Hindlimb muscle (tissue), 1 donor: ENCODE data around the gene BACH2. TPM values are rescaled to one million over a fixed set of nuclear protein-coding genes. Genes with fewer than 3 reads are reported as not detected.
"Not testable (repeated sequence)": the region's sequence is repeated elsewhere in the genome, so short reads cannot be mapped to it uniquely, and the experiment has no call there.

Experiments
- DNase-seq: peaks from one replicate; pipeline ENCODE4 v3.0.0-alpha.2; 2013
- polyA plus RNA-seq: library from polyadenylated mRNA; unstranded; fragments of 120-200 nt; gene quantifications from one replicate; pipeline ENCODE4 v1.2.1, GENCODE V29; 2013; ENCODE audit not compliant: insufficient read length

Gene BACH2
- polyA plus RNA-seq, 1 donor, result 6.0 TPM

GRCh38 chr6:90209527-90209926 lies 87.1 kb downstream of the BACH2 start:
- DNase-seq, result no peak

GRCh38 chr6:90208690-90209089 lies 88.0 kb downstream of the BACH2 start:
- DNase-seq, result not testable (repeated sequence)

GRCh38 chr6:90204327-90205056 lies 92.2 kb downstream of the BACH2 start:
- DNase-seq, result no peak

GRCh38 chr6:90203672-90204071 lies 93.0 kb downstream of the BACH2 start:
- DNase-seq, result no peak

GRCh38 chr6:90202156-90202555 lies 94.5 kb downstream of the BACH2 start:
- no peak for DNase-seq

GRCh38 chr6:90199900-90200299 lies 96.7 kb downstream of the BACH2 start:
- DNase-seq, result no peak

- DNase-seq, result no peak
Observed at GRCh38 chr6:90198758-90199425, 97.8 kb downstream of the BACH2 start.

GRCh38 chr6:90197854-90198496 lies 98.7 kb downstream of the BACH2 start:
- DNase-seq, result no peak

- no peak for DNase-seq
Observed at GRCh38 chr6:90195094-90195829, 101.4 kb downstream of the BACH2 start.

- DNase-seq, result no peak
Observed at GRCh38 chr6:90194371-90194841, 102.2 kb downstream of the BACH2 start.

GRCh38 chr6:90193359-90193758 lies 103.3 kb downstream of the BACH2 start:
- DNase-seq, result no peak

GRCh38 chr6:90192857-90193256 lies 103.8 kb downstream of the BACH2 start:
- DNase-seq, result no peak

- no peak for DNase-seq
Observed at GRCh38 chr6:90190752-90191395, 105.8 kb downstream of the BACH2 start.

GRCh38 chr6:90190131-90190530 lies 106.5 kb downstream of the BACH2 start:
- DNase-seq, result no peak

- DNase-seq, result no peak
Observed at GRCh38 chr6:90187437-90188121, 109.1 kb downstream of the BACH2 start.

GRCh38 chr6:90186637-90187371 lies 109.8 kb downstream of the BACH2 start:
- DNase-seq, result no peak

- no peak for DNase-seq
Observed at GRCh38 chr6:90186026-90186425, 110.6 kb downstream of the BACH2 start.

GRCh38 chr6:90184334-90185298 lies 112.0 kb downstream of the BACH2 start:
- no peak for DNase-seq

- DNase-seq, result no peak
Observed at GRCh38 chr6:90183587-90184333, 112.9 kb downstream of the BACH2 start.
